NCI-H446 treated with DMSO at 0.1 percent for 48 hours (cell line): ENCODE measurements around the gene HMGCR.

ENCODE experiments used
- DNase-seq: peaks from one replicate; lab custom pipeline; 2025; lab: John Stamatoyannopoulos, UW

The HMGCR gene

DNA sequence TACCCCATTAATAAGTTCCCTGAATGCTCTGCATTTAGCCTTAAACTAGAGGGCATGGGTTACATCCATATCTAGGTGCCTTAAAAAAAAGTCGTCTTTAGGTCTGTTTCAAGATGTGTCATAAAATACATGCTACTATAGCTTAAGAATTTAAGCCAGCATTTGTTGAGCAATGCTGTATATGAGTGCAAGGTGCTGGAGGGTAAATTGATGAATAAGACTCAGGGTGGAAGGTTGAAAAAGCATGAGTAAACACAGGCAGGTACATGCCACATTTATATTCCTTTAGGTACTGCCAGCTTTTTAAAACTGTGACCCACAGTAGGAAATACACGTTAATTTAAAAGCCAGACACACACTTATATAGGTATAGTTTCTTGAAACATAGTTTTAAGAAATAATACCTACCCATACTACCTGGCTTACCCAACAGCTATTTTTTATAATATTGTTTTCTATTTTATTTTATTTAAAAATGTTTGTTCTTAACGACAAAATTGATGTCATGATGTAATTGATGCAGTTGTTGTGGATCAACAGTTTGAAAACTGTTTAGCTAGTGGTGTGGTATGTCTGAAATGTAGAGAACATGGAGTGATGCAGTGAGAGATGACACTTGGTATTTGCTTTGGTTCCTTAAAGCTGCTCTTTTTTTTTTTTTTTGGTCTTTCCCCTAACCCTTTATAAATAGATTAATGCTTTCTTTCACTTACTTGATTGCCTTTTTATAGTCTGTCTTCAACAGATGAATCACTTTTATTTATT lies 3.9 kb downstream of the HMGCR start:
- DNase-seq, result no peak

DNA sequence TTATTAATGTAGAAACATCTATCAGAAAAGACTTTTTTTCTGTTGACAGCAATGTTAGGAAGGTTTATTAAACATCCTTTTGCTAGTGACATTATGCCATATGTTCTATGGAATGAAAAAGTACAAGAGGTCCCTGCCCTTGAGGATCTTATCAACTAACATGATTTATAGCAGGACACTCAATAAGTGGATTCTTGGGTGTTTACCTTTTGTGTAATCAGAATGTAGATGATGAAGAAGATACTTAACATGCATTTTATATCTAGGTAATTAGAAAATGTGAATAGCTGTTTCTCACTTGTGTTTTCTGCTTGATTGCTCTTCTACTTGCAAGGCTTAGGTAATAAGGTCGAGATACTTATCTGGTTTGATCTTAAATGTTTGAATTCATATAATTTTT lies 4.9 kb downstream of the HMGCR start:
- DNase-seq, result no peak

DNA sequence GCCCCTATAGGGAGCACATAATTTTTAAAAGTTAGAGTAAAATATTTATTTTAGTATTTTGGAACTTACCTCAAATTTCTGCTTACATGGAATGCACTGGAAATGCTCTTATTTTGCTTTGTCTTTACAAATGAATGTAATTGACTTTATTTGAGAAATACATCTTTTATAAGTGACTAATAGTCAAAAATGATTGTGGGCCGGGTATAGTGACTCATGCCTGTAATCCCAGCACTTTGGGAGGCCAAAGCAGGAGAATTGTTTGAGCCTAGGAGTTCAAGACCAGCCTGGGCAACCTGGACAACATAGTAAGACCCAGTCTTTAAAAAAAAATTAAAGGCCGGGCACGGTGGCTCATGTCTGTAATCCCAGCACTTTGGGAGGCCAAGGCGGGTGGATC lies 5.8 kb downstream of the HMGCR start:
- no peak for DNase-seq

DNA sequence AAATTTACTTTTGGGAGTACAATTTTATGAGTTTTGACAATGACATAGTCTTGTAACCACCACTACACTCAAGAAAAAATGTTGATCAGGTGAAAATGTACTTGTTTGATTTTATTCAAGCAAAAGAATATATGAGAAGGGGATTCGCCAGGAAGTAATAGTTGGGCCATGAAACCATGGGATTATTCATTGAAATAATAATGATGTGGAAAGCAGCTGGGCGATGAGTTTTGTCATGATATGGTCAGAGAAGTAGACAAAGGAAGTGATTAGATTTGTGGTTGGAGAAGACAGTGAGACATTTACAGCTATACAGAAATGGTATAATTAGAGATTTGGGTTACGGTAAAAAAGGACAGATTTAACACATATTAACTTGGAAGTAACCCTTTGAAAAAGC lies 11.2 kb downstream of the HMGCR start:
- DNase-seq, result no peak

- DNase-seq, result no peak
These were observed 12.6 kb downstream of the HMGCR start for GRCh38 chr5:75349663-75350062.

DNA sequence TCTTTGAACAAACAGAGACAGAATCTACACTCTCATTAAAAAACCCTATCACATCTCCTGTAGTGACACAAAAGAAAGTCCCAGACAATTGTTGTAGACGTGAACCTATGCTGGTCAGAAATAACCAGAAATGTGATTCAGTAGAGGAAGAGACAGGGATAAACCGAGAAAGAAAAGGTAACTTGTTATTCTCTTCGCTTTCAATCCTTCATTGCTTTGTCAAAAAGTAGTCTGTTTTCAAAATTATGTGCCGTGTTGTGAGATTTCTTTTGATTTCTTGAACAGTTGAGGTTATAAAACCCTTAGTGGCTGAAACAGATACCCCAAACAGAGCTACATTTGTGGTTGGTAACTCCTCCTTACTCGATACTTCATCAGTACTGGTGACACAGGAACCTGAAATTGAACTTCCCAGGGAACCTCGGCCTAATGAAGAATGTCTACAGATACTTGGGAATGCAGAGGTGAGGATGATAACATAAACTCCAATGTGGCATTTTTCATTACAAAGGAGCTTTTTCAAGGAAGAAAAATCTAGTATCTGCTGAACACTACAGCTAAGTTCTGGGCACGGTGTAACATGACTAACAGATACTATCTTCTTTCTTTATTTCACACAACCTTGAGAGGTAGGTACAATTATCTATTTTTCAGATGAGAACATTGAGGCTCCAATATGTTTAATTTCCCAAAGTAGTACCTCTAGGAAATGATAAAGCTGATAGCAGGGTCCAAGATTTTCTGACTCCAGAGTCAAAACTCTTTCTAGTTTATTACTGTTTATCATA lies 14.3 kb downstream of the HMGCR start:
- DNase-seq, result no peak

GRCh38 chr5:75355236-75355635 lies 18.2 kb downstream of the HMGCR start:
- DNase-seq, result no peak

GRCh38 chr5:75356719-75357118 lies 19.7 kb downstream of the HMGCR start:
- no peak for DNase-seq

DNA sequence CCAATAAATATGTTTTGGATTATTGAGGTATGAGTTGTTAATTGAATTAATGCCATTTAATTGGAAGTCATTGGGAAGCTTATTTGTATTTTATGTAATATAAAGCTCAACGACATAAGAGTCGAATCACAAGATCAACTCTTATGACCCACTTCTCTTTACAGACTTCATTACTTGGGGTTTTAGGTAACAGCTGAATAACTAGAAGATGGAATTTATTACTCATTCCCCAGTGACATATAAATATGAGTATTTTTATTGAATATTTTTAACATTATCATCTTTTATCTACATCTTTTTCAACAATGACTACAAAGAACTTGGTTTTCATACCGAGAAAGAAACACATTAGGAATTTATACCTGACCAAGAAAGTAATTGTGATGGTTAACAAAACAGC lies 21.1 kb downstream of the HMGCR start:
- no peak for DNase-seq

DNA sequence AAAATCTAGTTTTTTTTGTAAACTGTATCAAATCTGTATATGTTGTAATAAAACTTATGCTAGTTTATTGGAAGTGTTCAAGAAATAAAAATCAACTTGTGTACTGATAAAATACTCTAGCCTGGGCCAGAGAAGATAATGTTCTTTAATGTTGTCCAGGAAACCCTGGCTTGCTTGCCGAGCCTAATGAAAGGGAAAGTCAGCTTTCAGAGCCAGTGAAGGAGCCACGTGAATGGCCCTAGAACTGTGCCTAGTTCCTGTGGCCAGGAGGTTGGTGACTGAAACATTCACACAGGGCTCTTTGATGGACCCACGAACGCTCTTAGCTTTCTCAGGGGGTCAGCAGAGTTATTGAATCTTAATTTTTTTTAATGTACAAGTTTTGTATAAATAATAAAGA lies 24.3 kb downstream of the HMGCR start:
- no peak for DNase-seq

GRCh38 chr5:75362474-75362975 lies 25.5 kb downstream of the HMGCR start:
- DNase-seq, result no peak

- DNase-seq, result no peak
These were observed 26.1 kb downstream of the HMGCR start for GRCh38 chr5:75363111-75363510.

GRCh38 chr5:75363726-75364495 lies 26.9 kb downstream of the HMGCR start:
- no peak for DNase-seq

DNA sequence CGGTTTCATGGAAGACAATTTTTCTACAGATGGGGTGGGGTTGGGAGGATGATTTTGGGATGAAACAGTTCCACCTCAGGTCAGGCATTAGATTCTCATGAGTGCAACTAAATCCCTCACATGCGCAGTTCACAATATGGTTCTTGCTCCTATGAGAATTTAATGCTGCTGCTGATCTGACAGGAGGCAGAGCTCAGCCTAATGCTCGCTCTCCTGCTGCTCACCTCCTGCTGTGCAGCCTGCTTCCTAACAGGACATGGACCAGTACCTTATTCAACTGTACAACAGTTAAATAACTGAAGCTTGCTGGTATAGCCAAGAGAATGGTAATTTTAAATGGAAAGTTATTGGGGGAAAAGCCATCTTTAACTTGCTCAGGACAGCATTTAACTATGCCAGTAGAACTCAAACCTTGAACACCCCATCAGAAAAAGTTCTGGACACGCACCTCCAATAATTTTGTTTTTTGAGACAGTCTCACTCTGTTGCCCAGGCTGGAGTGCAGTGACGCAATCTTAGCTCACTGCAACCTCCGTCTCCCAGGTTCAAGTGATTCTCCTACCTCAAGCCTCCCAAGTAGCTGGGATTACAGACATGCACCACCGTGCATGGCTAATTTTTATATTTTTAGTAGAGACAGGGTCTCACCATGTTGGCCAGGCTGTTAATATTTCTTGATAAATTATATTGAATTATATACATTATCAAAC lies 27.7 kb downstream of the HMGCR start:
- no peak for DNase-seq

DNA sequence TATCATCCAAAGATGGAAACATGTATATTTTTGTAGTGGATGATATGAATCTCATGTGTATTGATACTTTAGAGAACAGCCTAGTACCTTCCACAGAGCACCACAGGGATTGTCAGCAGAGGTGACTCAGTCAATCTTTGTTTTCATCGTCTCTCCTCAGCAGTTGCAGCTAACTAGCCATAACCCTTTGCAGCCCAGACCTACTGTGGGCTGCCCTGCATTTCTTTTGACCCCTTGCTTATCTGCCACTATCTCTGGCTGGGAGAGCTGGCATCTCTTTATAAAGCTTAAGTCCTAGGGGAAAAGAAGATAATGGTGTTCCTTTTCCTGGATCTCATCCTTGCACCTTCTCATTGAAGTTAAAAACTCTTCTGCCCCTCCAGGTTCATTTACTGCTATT lies 28.7 kb downstream of the HMGCR start:
- DNase-seq, result no peak

DNA sequence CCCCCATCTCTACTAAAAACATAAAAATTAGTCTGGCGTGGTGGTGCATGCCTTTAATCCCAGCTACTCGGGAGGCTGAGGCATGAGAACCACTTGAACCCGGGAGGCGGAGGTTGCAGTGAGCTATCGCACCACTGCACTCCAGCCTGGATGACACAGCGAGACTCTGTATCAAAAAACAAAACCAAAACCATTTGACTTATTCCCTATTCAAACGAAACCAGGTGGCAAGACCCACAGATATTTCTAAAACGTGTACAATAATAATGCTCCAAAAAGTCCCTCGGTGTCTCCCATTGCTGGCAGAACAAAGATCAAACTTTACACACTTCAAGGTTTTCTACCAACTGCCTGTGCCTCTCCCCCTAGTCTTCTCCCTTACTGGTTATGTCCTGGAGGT lies 29.8 kb downstream of the HMGCR start:
- no peak for DNase-seq

- no peak for DNase-seq
These were observed 30.4 kb downstream of the HMGCR start for GRCh38 chr5:75367401-75367800.

- no peak for DNase-seq
These were observed 31.4 kb downstream of the HMGCR start for GRCh38 chr5:75368391-75368790.

DNA sequence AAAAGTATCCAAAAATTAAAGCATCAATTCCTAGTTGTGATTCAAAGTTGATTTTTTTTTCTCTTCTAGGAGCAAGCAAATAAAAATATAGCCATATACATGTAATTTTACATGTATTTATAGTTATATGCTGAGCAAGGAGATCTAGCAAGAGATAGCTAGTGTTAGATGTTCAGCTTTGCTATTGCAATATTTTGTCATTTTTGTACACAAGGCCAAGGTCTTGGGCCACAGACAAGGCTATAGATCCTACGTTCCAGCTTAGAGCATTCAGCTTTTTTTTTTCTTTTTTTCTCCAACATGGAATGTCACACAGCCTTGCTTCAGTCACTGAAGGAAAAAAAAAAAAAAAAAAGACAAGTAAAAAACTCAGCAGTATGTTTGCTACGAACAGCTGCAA lies 36.8 kb downstream of the HMGCR start:
- DNase-seq, result no peak

- no peak for DNase-seq
These were observed 37.4 kb downstream of the HMGCR start for GRCh38 chr5:75374394-75374814.

GRCh38 chr5:75375414-75375813 lies 38.4 kb downstream of the HMGCR start:
- DNase-seq, result no peak

GRCh38 chr5:75380099-75380498 lies 43.1 kb downstream of the HMGCR start:
- DNase-seq, result no peak
